Right atrium auricular region (tissue), 2 donors: ENCODE measurements around the gene PLSCR4. TPM values are rescaled to one million over a fixed set of nuclear protein-coding genes. Genes with fewer than 3 reads are reported as not detected.
"Not testable (repeated sequence)": the region's sequence is repeated elsewhere in the genome, so short reads cannot be mapped to it uniquely, and the experiment has no call there.

Source experiments
- DNase-seq: peaks from one replicate; pipeline ENCODE4 v3.0.0-alpha.2; 2019; ENCODE audit warnings: low spot score
- H3K27ac ChIP-seq, 2 donors: fragments of 200-600 bp; sonication (generic); 1 replicate in 1 of 2; 2 replicates in 1 of 2; pipeline ENCODE4 v1.5.1; 2016 to 2019
- H3K27me3 ChIP-seq, 2 donors: fragments of 200-600 bp; sonication (generic); one replicate each; pipeline versions ENCODE4 v1.5.1 to v1.6.0; 2017 to 2019
- H3K36me3 ChIP-seq: fragments of 200-600 bp; sonication (generic); one replicate; pipeline ENCODE4 v1.5.1; 2016
- H3K4me1 ChIP-seq, 2 donors: fragments of 200-600 bp; sonication (generic); one replicate each; pipeline versions ENCODE4 v1.5.1 to v1.6.0; 2017 to 2019
- H3K4me3 ChIP-seq, 2 donors: fragments of 200-600 bp; sonication (generic); 1 replicate in 1 of 2; 2 replicates in 1 of 2; pipeline ENCODE4 v1.5.1; 2017 to 2019; ENCODE audit warnings: mild to moderate bottlenecking in 1 of 2, moderate library complexity in 1 of 2
- H3K9me3 ChIP-seq, 2 donors: fragments of 200-600 bp; sonication (generic); one replicate each; pipeline ENCODE4 v1.5.1; 2019
- total RNA-seq, 2 donors: library from RNA; depleted of rRNA; stranded (reverse); fragments of >200 nt; gene quantifications; one replicate each; pipeline ENCODE4 v1.1.0, GENCODE V29; 2016
- TF ChIP-seq, protein P1 (sequence below), 2 donors: fragments of 200-600 bp; sonication (generic); IDR thresholded peaks; one replicate each; pipeline ENCODE4 v1.5.1; 2019; ENCODE audit warnings: antibody characterized with exemption in 2 of 2

Gene PLSCR4
- total RNA-seq, 2 donors from 2014 or later, result 22.9 to 31.5 TPM

DNA sequence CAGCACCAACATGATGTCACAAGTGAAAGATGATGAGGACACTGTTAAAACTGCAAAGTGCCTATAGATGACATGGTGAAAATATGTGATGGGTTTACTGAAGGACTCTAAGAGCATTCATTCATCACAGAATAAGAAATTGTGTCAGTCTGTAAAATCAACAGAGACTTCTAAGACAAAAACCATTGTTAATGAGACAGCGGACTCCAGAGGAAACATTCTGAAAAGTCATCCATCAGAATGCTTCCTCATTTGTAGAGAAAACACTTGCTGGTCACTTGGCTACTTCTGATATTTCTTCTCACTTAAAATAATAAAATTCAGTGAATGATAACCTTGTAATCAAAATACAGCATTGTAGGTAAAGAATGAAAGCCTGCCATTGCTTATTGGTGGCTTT is 7.3 kb downstream of the PLSCR4 start:
- H3K9me3 ChIP-seq, result no peaks in the 10 kb centered on the region
- H3K27me3 ChIP-seq, result no peaks in the 10 kb centered on the region
- no peaks in the 10 kb centered on the region for H3K36me3 ChIP-seq
- peaks cover 0 to 14% of the 10 kb centered on the region in 2 donors for H3K4me1 ChIP-seq
- H3K27ac ChIP-seq, result no peak overlapping the region
- TF ChIP-seq, protein P1, sequence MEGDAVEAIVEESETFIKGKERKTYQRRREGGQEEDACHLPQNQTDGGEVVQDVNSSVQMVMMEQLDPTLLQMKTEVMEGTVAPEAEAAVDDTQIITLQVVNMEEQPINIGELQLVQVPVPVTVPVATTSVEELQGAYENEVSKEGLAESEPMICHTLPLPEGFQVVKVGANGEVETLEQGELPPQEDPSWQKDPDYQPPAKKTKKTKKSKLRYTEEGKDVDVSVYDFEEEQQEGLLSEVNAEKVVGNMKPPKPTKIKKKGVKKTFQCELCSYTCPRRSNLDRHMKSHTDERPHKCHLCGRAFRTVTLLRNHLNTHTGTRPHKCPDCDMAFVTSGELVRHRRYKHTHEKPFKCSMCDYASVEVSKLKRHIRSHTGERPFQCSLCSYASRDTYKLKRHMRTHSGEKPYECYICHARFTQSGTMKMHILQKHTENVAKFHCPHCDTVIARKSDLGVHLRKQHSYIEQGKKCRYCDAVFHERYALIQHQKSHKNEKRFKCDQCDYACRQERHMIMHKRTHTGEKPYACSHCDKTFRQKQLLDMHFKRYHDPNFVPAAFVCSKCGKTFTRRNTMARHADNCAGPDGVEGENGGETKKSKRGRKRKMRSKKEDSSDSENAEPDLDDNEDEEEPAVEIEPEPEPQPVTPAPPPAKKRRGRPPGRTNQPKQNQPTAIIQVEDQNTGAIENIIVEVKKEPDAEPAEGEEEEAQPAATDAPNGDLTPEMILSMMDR (IDR thresholded peaks at IDR 0.05), result no peak
- no peak overlapping the region for H3K4me3 ChIP-seq
- DNase-seq, result no peak

DNA sequence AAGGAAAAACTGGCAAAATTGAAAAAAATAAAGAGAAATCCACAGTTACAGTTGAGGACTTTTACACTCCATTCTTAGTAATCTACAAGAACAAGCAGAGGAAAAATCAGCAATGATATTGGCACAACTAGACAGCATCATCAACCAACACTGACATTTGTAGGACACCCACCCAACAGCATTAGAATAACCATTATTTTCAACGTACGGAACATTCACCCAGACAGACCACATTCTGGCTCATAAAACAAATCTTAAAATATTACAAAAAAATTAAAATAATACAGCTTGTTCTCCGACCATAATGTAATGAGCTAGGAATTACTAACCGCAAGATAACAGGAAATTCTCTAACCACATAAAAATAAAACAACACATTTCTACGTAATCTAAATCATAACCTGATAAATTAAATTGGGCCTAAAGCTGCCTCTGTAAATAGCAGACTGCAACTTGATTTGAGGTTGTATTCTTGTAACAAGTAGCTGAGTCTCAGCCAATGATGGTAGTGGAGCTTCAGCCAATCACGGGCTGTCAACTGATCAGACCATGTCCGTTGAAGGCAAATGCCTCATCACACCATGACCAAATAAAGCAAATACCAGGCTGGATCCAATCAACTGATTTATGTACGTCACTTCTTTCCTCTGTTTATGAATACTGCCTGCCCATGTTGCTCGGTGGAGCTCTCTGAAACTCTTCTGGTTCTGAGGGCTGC is 9.2 kb downstream of the PLSCR4 start:
- Histone ChIP-seq H3K27ac (peak overlapping the region in 1 of 2 donors; percentile 65), H3K4me3 (no peak overlapping the region), H3K36me3 (no peaks in the 10 kb centered on the region), H3K9me3 (peaks cover 0 to 18% of the 10 kb centered on the region in 2 donors), H3K4me1 (peaks cover 0 to 7% of the 10 kb centered on the region in 2 donors), H3K27me3 (no peaks in the 10 kb centered on the region)
- no peak for DNase-seq
- TF ChIP-seq, protein P1 (IDR thresholded peaks at IDR 0.05), result no peak

DNA sequence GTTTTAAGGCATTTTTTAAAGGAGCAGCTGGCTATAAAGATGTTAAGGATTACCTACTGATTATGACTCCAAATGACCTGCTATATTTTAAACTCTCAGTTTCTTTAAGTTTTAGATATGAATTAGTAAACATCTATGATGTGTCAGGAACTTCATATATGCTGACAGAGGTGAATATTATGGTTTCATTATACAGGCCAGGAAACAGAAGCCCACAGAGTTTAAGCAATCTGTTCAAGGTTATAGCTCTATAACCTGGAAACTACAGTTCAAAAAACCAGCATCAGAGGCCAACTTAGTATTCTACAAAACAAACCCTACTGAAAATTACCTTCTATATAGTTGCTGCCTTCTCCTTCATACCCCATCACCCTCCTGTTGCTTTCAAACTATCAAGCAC is 17.4 kb downstream of the PLSCR4 start:
- no peaks in the 10 kb centered on the region for H3K36me3 ChIP-seq
- H3K27me3 ChIP-seq, result no peaks in the 10 kb centered on the region
- peaks cover 0 to under 1% of the 10 kb centered on the region in 2 donors for H3K4me1 ChIP-seq
- TF ChIP-seq, protein P1 (IDR thresholded peaks at IDR 0.05), result no peak
- H3K4me3 ChIP-seq, result no peak overlapping the region
- no peak overlapping the region for H3K27ac ChIP-seq
- H3K9me3 ChIP-seq, result peaks cover 0 to 42% of the 10 kb centered on the region in 2 donors
- DNase-seq, result no peak

DNA sequence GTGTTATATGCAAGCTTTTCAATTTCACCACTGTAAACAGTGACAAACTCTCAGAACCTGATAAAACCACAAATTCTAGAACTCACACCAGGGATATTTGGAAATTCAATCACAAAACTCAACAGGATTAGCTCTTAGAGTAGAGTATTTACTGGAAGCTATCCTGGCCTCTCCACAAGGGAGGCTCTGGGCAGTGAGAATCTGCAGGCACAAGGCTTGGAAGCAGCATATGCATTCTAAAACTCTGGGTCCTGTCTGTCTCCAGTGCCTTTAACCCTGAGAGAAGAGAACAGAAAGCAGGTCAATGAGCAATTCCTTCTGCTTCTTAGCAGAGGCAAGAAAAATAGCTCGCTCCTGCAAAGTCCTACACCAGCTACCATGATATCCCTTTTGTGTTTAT is 23.4 kb downstream of the PLSCR4 start:
- Histone ChIP-seq H3K9me3 (no peaks in the 10 kb centered on the region), H3K27ac (no peak overlapping the region), H3K4me3 (no peak overlapping the region), H3K36me3 (no peaks in the 10 kb centered on the region), H3K27me3 (no peaks in the 10 kb centered on the region), H3K4me1 (peaks cover 0 to 9% of the 10 kb centered on the region in 2 donors)
- TF ChIP-seq, protein P1 (IDR thresholded peaks at IDR 0.05), result no peak
- no peak for DNase-seq

DNA sequence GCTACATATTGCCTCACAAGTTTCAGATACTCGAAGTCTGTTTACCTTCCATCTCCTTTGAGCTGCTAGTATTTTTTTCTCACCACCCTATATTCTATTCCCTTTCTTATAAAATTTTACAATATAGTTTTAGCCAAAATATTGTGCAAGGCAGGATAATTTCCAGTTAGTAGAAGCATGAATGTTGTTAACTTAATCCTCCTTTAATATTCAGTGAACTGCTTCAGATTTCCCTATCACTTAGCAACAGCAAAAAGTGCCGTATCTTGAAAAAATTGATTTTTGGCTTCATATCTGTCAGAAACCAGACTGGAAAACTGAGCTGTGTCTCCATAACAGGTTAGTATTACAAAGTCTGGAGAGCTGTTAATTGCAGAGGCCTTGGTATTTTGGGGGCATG is 24.0 kb downstream of the PLSCR4 start:
- Histone ChIP-seq H3K36me3 (no peaks in the 10 kb centered on the region), H3K4me1 (peaks cover 0 to 13% of the 10 kb centered on the region in 2 donors), H3K9me3 (no peaks in the 10 kb centered on the region), H3K4me3 (no peak overlapping the region), H3K27me3 (no peaks in the 10 kb centered on the region), H3K27ac (no peak overlapping the region)
- TF ChIP-seq, protein P1 (IDR thresholded peaks at IDR 0.05), result no peak
- no peak for DNase-seq

DNA sequence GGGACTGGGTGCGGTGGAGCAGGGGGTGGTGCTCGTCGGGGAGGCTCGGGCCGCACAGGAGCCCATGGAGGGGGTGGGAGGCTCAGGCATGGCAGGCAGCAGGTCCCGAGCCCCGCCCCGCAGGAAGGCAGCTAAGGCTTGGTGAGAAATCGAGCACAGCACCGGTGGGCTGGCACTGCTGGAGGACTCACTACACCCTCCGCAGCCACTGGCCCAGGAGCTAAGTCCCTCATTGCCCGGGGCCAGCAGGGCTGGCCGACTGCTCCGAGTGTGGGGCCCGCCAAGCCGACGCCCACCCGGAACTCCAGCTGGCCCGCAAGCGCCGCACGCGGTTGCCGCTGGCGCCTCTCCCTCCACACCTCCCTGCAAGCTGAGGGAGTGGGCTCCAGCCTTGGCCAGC is 25.4 kb downstream of the PLSCR4 start:
- H3K4me3 ChIP-seq, H3K27ac ChIP-seq, H3K27me3 ChIP-seq, H3K9me3 ChIP-seq, H3K36me3 ChIP-seq, DNase-seq: not testable (repeated sequence)
- peaks cover 0 to 25% of the 10 kb centered on the region in 2 donors for H3K4me1 ChIP-seq
